Stimulated activated CD4-positive, alpha-beta T cell treated with anti-CD3 and anti-CD28 coated beads, TNF-alpha, amount 100 ng/mL, for 4 hours (primary cell): ENCODE results near the gene FBLN2.
"Not testable (repeated sequence)": the region's sequence is repeated elsewhere in the genome, so short reads cannot be mapped to it uniquely, and the experiment has no call there.

Experiments used
- DNase-seq, 3 experiments: peaks; one replicate each; pipeline ENCODE4 v3.0.0-alpha.2; 2020; ENCODE audit warnings: low read depth in 3 of 3

Gene FBLN2

DNA sequence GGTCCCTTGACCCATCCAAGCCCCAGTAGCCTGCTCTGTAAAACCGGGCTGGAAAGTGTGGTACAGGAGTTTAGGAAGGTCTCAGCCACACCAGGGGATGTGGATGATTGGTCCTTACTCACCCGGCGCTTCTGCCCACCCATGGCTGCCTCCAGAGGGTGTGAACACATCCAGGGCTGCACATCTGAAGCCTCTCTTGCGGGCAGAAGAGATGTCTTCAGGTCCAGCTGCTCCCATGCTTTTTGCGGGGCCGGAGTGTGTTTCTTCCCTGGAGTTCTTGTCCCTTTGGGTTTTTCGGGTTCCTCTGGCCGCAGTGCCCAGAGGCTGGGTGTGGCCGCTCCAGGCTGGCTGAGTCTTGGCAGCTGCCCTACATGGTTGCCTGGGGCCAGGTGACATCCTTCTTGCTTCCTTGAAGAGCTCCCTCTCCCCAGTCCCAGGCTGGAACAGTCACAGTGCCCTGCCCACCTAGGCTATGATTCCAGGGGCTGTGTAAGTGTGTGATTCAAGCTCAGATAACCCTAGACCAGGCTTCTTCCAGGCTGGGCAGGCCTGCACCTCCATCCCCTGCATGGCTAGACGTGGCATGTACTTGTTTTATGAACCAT, 34.9 kb upstream of the FBLN2 start:
- no peak for DNase-seq

DNA sequence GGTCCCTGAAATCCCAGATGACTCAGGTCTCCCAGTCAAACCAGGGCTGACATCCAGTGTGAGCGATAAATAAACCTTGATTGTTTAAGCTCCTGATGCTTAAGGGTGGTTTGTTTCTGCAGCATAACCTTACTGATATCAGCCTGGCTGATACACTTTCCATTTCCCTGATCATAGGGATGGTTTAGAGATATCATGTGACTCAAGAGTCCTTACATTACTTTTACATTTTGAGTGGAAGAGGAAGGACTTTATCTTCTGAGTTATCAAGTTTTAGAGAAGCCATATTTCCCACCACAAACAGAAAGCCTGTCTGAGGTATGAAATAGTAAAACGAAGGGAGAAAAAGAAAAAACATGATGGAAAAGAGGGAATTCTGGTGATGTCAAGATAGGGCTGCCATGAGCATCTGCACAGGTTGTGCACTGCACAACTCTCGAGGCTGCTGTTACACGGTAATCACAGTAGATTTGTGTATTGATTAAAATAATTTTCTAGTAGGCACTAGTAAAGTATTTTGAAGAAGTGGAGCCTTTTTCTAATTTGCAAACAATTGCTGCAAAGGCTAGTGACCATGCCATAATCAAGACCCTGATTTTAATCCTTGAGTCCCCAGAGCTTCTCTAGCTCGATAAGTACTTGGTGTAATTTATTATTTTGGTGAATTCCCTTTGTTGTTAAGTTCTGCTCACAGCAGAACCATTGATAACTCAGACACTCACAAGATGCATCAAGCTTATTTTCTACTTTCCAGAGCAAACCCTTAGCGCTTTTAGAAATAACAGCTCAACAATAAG, 34.1 kb upstream of the FBLN2 start:
- DNase-seq, result no peak

GRCh38 chr3:13515786-13516759, 32.9 kb upstream of the FBLN2 start:
- no peak for DNase-seq

- no peak for DNase-seq
Measured at GRCh38 chr3:13516760-13517135, 32.2 kb upstream of the FBLN2 start.

- DNase-seq, result no peak
Measured at GRCh38 chr3:13517253-13517977, 31.5 kb upstream of the FBLN2 start.

GRCh38 chr3:13518516-13518953, 30.4 kb upstream of the FBLN2 start:
- no peak for DNase-seq

- no peak for DNase-seq
Measured at GRCh38 chr3:13519006-13519791, 29.7 kb upstream of the FBLN2 start.

GRCh38 chr3:13520326-13520880, 28.5 kb upstream of the FBLN2 start:
- DNase-seq, result no peak

- DNase-seq, result no peak
Measured at GRCh38 chr3:13521309-13521708, 27.6 kb upstream of the FBLN2 start.

- not testable (repeated sequence) for DNase-seq
Measured at GRCh38 chr3:13521749-13522148, 27.2 kb upstream of the FBLN2 start.

- DNase-seq, result no peak
Measured at GRCh38 chr3:13522236-13522635, 26.7 kb upstream of the FBLN2 start.

DNA sequence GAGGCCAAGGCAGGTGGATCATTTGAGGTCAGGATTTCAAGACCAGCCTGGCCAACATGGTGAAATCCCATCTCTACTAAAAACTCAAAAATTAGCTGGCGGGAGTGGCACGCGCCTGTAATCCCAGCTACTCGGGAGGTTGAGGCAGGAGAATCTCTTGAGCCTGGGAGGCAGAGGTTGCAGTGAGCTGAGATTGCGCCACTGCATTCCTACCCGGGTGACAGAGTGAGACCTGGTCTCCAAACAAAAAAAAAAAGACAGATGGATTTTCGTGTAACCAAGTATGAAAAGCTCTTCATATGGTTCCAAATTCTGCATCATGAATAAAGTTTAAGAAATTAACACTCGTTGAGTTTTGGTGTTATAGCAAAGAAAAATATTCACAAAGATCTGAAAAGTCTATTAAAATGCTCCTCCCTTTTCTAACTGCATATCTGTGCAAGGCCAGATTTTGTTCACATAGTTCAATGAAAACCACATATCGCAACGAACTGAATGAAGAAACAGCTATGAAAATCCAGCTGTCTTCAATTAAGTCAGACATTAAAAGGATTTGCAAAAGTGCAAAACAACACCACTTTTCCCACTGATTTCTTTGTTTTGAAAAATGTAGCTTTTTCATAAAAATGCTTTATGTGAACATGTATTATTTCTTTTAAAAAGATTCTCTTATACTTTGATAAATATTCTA, 23.8 kb upstream of the FBLN2 start:
- no peak for DNase-seq

DNA sequence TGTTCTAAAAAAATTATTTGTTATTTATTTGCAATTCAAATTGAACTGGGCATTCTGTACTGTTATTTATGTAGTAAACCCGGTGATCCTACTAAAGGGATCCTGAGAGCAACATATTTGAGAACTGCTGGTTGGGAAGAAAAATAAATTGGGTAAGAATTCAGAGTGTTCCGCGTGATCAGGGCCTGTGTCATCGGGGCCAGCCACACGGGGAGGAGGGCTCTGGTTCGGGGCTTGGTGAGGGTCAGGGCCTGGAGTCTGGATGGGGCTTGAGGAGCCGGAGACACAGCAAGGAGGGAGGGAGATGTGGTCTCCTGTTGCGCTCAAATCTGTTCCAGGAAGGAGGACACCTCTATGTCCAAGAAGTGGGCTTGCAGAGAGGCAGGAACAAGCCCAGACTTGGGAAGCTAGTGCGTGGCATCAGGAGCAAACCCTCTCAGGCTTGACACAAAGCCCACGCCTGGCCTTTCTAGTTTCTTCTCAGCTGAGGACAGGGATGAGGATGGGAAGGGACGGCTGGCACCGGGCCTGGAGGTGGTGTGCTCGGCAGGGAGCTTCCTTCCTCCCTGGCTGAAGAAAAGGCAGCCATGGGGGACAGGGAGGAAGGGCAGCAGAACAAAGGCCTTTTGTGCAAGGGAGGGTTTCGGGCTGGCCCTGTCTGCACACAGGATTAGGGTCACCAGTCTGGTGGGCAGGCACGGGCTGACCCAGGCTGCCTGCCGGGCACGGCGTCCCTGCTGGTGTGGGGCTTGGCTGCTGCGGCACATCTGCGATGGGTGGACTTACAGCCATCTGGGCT, 22.9 kb upstream of the FBLN2 start:
- no peak for DNase-seq

DNA sequence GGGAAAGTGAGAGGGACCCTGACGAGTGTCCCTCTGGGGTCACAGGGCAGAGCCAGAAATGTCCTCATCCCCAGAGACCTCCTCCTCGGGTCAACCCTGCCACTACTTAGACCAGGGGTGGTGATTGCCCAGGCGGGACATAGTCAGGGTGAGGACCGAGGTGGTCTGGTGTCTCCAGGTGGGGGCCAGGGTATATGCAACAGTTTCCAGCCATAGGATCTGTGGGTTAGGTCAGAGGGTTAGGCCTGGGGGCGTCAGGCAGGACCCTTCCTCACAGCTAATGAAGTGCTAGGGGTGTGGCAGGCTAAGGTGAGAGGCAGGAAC, 22.3 kb upstream of the FBLN2 start:
- no peak for DNase-seq

GRCh38 chr3:13528217-13528867, 20.6 kb upstream of the FBLN2 start:
- no peak for DNase-seq

- no peak for DNase-seq
Measured at GRCh38 chr3:13529196-13530112, 19.5 kb upstream of the FBLN2 start.

GRCh38 chr3:13530241-13531009, 18.5 kb upstream of the FBLN2 start:
- no peak for DNase-seq
